ENCODE results near the gene GJD2. TPM values are rescaled to one million over a fixed set of nuclear protein-coding genes. Genes with fewer than 3 reads are reported as not detected.

Gene GJD2
- total and polyA plus RNA-seq, 12 donors, result 0.33 to 9.1 (median 2.0) TPM; not detected in 4

DNA sequence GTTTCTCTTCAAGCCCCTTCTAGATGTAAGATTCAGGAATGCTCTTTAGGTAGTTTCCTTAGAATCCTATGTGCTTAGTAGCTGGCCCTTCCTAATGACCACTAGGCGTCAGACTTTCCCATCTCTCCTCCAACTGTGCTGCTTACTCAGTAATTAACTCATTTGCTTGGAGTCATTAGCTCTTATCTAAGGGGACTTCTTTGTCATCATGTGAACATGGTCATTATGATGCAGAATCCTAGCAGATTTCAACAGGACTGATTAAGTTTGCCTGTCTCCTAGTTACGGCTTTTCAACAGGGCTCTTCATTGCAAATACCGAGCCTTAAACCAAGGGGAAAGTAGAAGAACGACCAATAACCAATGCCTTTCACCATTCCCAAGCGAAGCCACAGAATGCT is 46.4 kb downstream of the GJD2 start:
- Histone ChIP-seq H3K4me3 (no peak overlapping the region), H3K27me3 (no peaks in the 10 kb centered on the region), H3K27ac (no peak overlapping the region), H3K9me3 (replicated peaks in 1 of 3) (no peaks in the 10 kb centered on the region), H3K4me1 (replicated peaks in 1 of 2) (no peaks in the 10 kb centered on the region), H3K36me3 (replicated peaks in 1 of 2) (no peaks in the 10 kb centered on the region)
- TF ChIP-seq, protein P1, sequence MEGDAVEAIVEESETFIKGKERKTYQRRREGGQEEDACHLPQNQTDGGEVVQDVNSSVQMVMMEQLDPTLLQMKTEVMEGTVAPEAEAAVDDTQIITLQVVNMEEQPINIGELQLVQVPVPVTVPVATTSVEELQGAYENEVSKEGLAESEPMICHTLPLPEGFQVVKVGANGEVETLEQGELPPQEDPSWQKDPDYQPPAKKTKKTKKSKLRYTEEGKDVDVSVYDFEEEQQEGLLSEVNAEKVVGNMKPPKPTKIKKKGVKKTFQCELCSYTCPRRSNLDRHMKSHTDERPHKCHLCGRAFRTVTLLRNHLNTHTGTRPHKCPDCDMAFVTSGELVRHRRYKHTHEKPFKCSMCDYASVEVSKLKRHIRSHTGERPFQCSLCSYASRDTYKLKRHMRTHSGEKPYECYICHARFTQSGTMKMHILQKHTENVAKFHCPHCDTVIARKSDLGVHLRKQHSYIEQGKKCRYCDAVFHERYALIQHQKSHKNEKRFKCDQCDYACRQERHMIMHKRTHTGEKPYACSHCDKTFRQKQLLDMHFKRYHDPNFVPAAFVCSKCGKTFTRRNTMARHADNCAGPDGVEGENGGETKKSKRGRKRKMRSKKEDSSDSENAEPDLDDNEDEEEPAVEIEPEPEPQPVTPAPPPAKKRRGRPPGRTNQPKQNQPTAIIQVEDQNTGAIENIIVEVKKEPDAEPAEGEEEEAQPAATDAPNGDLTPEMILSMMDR (IDR thresholded peaks at IDR 0.05), result peak; percentile 59 to 82 (median 72)
- TF ChIP-seq POLR2A (IDR thresholded peaks at IDR 0.05), result no peak
- peak in 3 of 7 donors; percentile 12 to 48 (median 26) for DNase-seq
- 46 to 59% (median 50%) methylated on average over 5 of the region's 5 CpGs for WGBS, 4 donors
- intact Hi-C loops (cut with DNase I), result loop anchor here (5.0 to 10.0 kb wide), 2 partner anchors 214 to 216 kb away; no protein-coding TSS in a partner anchor

DNA sequence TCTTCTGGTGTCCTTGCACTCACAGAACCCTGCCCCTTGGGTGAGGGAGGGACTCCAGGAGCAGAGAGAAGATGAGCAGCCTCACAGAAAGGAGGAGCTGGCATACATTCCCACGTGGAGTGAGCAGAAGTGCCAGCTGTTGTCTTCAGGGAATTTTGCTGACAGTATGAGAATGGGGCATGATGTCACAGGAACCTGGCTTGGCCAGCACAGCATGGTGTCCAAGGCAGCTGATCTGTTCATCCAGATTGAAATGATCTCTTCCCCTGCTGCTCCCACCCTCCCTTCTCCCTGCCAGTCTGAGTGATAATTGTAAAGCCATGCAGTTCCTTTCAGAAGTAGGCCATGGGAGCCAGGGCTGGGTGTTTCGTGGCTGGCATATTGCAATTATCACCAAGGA is 53.3 kb downstream of the GJD2 start:
- Histone ChIP-seq H3K4me1 (replicated peaks in 1 of 2) (no peaks in the 10 kb centered on the region), H3K9me3 (replicated peaks in 1 of 3) (no peaks in the 10 kb centered on the region), H3K36me3 (replicated peaks in 1 of 2) (no peaks in the 10 kb centered on the region), H3K4me3 (no peak overlapping the region), H3K27ac (no peak overlapping the region), H3K27me3 (no peaks in the 10 kb centered on the region)
- no peak for DNase-seq
- WGBS, 4 donors, result 44 to 70% (median 52%) methylated on average over 1 to 2 of the region's 2 CpGs
- TF ChIP-seq, protein P1 (IDR thresholded peaks at IDR 0.05), result no peak
- no peak for TF ChIP-seq POLR2A (IDR thresholded peaks at IDR 0.05)
- intact Hi-C loops (cut with DNase I), result loop anchor here in 1 of 2 donors (10.0 kb wide), 1 partner anchor 223 kb away; no protein-coding TSS in a partner anchor

Other genes starting within 250 kb of the GJD2 start
- 100 to 1,000 TPM in 1 of 9 donors, 10 to 100 TPM in 8; 11.4 to 133 (median 60.0) TPM for gene GOLGA8B, start 171.3 kb downstream of the GJD2 start, total RNA-seq
- gene GOLGA8B, start 171.3 kb downstream of the GJD2 start, polyA plus RNA-seq, result 100 to 1,000 TPM in 2 of 3 donors, 10 to 100 TPM in 1; 22.8 to 250 (median 183) TPM
- under 1 TPM in 6 of 9 donors, not detected in 3; 0.11 to 0.81 (median 0.48) TPM for gene ACTC1, start 40.6 kb upstream of the GJD2 start, total RNA-seq
- 1 to 10 TPM; 1.2 to 7.3 (median 6.4) TPM for gene ACTC1, start 40.6 kb upstream of the GJD2 start, polyA plus RNA-seq
- gene AQR, start 214.7 kb upstream of the GJD2 start, total RNA-seq, result 10 to 100 TPM; 13.9 to 40.1 (median 30.5) TPM
- gene AQR, start 214.7 kb upstream of the GJD2 start, polyA plus RNA-seq, result 10 to 100 TPM; 10.2 to 43.4 (median 24.3) TPM
- gene ZNF770, start 233.3 kb upstream of the GJD2 start, total RNA-seq, result 10 to 100 TPM; 15.4 to 37.6 (median 32.7) TPM
- gene ZNF770, start 233.3 kb upstream of the GJD2 start, polyA plus RNA-seq, result 10 to 100 TPM in 2 of 3 donors, 1 to 10 TPM in 1; 7.3 to 37.0 (median 10.8) TPM

Data from adrenal gland (tissue), 12 donors.